ENCODE measurements around the gene PAK6.

The PAK6 gene

GRCh38 chr15:40292246-40292645, 53.4 kb downstream of the PAK6 start:
- no peak for DNase-seq (ENCODE audit: low spot score)

DNA sequence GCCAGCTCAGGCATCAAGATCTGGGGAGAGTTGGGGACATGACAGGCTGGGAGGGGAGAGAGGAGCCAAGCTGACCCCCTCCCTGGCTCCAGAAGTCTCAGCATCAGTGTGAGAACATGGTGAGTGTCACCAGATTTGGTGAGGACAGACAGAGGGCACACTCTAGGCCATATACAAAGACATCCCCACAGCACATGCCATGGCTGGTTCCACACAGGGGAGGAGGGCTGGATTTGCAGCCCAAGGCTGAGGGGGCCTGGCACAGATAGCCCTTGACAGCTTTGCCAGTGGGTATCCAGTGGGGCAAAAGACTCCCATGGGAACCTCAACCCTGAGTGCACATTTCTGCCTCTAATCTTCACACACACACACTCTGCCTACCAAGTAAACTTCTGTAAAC, 54.1 kb downstream of the PAK6 start:
- DNase-seq (ENCODE audit: low spot score): no peak

GRCh38 chr15:40293905-40294895, 55.3 kb downstream of the PAK6 start:
- no peak for DNase-seq (ENCODE audit: low spot score)

DNA sequence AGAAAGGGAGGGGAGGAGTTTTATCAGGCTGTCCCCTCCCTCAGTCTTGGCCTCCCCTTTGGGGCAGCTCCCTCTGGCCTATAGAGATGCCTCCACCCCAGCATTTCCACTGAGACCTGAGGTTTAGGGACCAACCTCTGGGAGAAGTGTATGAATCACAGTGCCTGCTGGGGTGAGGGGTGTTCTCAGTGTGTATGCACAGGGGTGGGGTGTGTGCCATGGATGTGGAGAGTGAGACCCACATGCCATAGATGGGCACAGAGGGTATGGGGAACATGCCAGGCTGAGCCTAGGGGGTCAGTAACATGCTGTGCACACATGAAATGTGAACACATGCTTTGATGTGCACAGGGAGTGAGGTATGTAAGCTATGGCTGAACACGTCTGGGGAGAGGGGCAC, 56.4 kb downstream of the PAK6 start:
- DNase-seq (ENCODE audit: low spot score): no peak

DNA sequence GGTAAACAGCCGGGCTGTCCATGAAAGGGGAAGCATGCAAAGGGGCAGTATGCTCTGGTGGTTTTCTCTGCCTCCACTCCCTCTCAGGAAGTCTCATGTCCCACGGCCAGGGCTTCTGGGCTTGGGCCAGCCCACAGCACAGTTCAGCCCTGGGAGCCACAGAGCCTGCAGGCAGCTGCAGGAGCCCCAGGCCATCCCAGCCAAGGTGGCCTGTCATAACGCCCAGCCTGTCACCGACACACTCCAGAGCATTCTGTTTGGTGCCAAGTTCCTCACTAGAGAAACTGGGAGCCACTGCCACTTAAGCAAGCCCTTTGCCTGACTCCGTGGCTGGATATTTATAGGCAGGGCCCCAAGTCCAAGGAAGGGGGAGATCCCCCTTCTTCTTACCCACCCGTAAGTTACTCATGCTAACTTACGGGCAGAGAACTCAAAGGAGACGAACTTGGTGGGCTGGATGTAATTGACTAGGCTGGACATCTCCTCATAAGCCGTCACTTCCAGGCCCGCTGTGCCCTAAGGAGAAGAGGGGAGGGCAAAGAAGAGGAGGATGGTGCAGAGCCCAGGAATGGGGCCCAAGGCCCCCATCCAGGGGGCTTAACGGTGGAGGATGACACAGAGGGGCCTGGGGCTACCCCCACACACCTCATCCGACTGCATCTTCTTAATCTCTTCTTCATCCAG, 57.2 kb downstream of the PAK6 start:
- DNase-seq (ENCODE audit: low spot score): no peak

GRCh38 chr15:40296561-40297230, 57.8 kb downstream of the PAK6 start:
- DNase-seq (ENCODE audit: low spot score): no peak

DNA sequence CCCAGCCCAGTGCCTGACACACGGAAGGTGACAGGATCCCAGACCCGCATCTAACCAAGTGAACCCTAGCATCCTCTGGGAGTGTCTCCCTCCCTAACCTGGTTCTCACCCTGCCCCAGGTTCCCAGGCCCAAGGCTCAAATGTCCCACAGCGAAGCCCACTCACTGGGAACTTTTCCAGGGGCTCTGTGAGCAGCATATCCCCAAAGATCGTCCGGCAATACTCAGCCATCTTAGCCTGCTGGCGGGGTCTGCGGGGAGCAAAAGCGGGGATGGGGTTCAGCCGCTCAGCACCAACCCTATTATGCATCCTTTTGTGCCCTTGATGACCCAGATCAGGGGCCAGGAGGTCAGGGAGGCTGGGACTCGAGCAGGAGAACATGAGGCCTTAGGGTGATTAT, 58.5 kb downstream of the PAK6 start:
- no peak for DNase-seq (ENCODE audit: low spot score)

GRCh38 chr15:40298216-40298935, 59.5 kb downstream of the PAK6 start:
- no peak for DNase-seq (ENCODE audit: low spot score)

DNA sequence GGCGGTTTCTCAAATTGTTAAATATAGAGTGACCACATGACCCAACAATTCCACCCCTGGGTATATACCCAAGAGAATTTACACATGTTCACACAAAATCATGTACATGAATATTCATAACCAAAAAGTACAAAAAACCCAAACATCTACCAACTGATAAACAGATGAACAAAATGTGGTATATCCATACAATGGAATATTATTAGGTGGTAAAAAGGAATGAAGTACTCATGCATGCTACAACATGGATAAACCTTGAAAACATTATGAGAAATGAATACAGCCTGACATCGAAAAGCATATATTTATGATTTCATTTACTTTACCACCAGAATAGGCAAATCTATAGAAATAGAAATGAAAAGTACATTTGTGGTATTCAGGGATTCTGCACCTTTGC, 61.5 kb downstream of the PAK6 start:
- DNase-seq (ENCODE audit: low spot score): no peak

- no peak for DNase-seq (ENCODE audit: low spot score)
These were observed 61.9 kb downstream of the PAK6 start for GRCh38 chr15:40300771-40301170.

DNA sequence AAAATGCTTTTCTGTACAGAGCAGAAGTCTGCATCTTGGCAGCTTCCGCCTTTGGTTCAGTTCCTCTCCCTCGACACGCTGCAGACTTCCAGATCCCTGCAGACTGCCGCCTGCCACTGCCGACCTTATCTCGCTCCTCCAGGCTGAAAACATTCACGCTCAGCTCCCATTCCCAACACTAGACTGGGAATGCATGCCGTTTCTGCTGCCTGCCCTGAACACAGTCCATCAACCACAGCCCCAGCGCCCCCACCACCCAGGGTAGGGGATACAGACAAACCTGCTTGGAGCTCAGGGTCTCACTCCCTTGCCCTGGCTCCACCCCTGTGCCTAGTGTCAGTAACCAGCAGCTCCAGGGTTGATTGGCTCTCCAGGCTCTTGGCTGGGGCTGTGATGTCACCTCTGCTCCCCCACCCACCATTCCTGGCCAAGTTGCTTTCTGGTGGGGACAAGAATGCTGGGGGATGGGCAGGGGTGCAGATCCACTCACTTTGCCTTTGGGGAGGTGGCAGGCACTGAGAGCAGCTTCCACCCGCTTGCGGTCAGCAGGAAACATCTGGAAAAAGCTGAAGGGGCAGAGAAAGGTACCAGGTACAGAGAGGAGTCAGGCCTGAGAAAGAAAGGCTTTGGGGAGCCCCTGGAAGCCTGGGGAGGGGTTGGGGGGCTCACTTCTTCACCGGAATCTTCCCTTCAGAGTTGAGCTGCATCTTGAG, 62.8 kb downstream of the PAK6 start:
- DNase-seq (ENCODE audit: low spot score): no peak

DNA sequence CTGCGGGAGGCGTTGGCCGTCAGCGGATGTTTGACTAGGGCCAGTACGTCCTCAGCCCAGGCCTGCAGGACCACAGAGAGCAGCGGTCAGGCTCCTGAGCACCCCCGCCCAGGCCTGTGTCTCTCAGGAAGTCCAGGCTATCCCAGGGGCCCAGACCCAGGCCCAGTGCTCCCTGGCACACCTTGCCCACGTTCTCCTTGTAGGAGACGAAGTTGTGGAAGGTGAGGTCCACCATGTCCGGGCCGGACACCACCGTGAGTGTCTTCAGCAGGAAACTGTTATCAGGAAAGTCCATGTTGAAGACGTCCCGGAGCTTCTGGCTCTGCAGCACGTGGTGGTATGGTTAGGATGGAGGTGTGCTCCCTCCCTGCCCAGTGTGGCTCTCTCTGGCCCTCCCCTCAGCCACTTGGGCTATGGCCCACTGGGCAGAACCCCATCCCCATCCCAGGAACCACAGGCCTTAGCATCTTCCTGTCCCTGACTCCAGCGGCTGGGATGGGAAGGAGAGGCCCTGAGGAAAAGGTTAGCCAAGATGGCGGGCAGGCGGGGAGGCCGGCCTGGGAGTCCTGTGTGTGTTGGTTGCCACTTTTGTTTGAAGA, 63.5 kb downstream of the PAK6 start:
- DNase-seq (ENCODE audit: low spot score): no peak

GRCh38 chr15:40302981-40303380, 64.1 kb downstream of the PAK6 start:
- DNase-seq (ENCODE audit: low spot score): no peak

DNA sequence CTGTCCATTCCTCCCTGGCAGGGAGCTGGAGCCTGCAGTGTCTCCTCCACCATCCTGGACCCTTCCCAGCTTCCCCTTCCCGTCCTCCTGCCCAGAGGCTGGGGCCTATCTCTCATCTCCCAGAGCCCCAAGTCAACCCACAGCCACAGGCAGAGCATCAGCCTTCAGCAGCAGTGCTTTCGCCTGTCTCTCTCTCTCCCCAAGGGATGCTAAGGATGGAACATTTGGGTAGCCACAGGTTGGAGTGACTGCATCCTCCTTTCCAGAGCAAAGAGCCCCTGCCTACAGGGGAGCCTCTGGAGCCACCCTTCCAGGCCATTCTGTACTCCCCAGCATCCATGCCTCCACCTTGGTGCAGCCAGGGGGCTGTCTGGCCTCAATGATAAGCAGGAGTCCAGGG, 64.7 kb downstream of the PAK6 start:
- no peak for DNase-seq (ENCODE audit: low spot score)

GRCh38 chr15:40305281-40305680, 66.4 kb downstream of the PAK6 start:
- DNase-seq (ENCODE audit: low spot score): no peak

DNA sequence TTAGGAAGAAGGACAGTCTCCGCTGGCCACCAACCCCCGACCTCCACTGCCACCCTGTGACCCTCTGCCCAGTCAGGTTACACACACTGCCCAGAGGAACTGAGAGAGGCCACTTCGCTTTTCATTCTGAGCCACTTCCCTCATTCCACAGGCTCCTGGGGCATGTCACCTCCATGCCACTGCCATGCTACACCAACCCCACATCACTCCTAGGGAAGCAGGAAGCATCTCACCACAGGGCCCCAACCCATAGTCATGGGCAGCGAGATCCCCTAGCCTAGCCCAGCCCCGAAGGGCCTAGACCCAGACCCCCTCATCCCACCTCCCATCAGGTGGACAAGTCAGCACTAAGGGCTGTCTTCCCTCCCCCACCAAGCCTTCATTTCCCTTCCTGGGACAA, 67.5 kb downstream of the PAK6 start:
- no peak for DNase-seq (ENCODE audit: low spot score)

GRCh38 chr15:40306908-40307307, 68.0 kb downstream of the PAK6 start:
- no peak for DNase-seq (ENCODE audit: low spot score)

- no peak for DNase-seq (ENCODE audit: low spot score)
These were observed 68.8 kb downstream of the PAK6 start, which contains the start of gene PLCB2 for GRCh38 chr15:40307421-40308211. PLCB2 (minus strand) TSS chr15:40307935; CDS start chr15:40307672, 263 bp downstream.

- DNase-seq (ENCODE audit: low spot score): no peak
These were observed 70.5 kb downstream of the PAK6 start for GRCh38 chr15:40309344-40309862.

All from LoVo (cell line).